SK-N-MC (cell line): Measurements from ENCODE around the gene DMGDH.

Source experiments
- DNase-seq: peaks from one replicate; pipeline ENCODE4 v3.0.0-alpha.2; 2011; ENCODE audit warnings: low read depth, low spot score
- H3K27ac ChIP-seq: fragments of 200-600 bp; sonication (generic); 2 replicates; pipeline ENCODE4 v1.5.1; 2016; ENCODE audit warnings: mixed run types
- H3K36me3 ChIP-seq: fragments of 200-600 bp; sonication (generic); 2 replicates; pipeline ENCODE4 v1.6.1; 2017; ENCODE audit warnings: antibody characterized with exemption, low read length, mixed read lengths; ENCODE audit not compliant: insufficient read depth
- H3K4me3 ChIP-seq: fragments of 200-600 bp; sonication (generic); 2 replicates; pipeline ENCODE4 v1.5.1; 2016
- H3K9ac ChIP-seq: fragments of 200-600 bp; sonication (generic); 2 replicates; pipeline ENCODE4 v1.8.0; 2017; ENCODE audit warnings: mixed run types, mixed read lengths; ENCODE audit not compliant: insufficient read length
- H3K9me3 ChIP-seq: fragments of 200-600 bp; sonication (generic); 2 replicates; pipeline ENCODE4 v1.6.1; 2017; ENCODE audit warnings: low read depth, mild to moderate bottlenecking, antibody characterized with exemption, low read length, moderate library complexity, mixed read lengths
- EZH2 ChIP-seq: fragments of 200-600 bp; sonication (generic); IDR thresholded peaks from one replicate; pipeline ENCODE4 v1.6.1; 2017; ENCODE audit warnings: antibody characterized with exemption
- FOXP2 ChIP-seq: optimal IDR thresholded peaks from 2 replicates; pipeline ENCODE3; 2011; ENCODE audit warnings: mild to moderate bottlenecking, moderate library complexity; ENCODE audit not compliant: insufficient read depth; ENCODE audit errors: extremely low read length, control extremely low read depth
- POLR2AphosphoS5 ChIP-seq: IDR thresholded peaks from 2 replicates; pipeline ENCODE4 v1.6.1; 2012; ENCODE audit warnings: mild to moderate bottlenecking, low read depth, low read length, borderline replicate concordance

The DMGDH gene

GRCh38 chr5:79076819-79077218 lies 7.3 kb upstream of the DMGDH start:
- Histone ChIP-seq H3K36me3 (no peaks in the 10 kb centered on the region), H3K27ac (no peak overlapping the region), H3K9me3 (no peaks in the 10 kb centered on the region), H3K4me3 (no peak overlapping the region), H3K9ac (no peak overlapping the region)
- DNase-seq, result no peak
- TF ChIP-seq FOXP2, result no peak
- no peak for TF ChIP-seq EZH2
- TF ChIP-seq POLR2AphosphoS5, result no peak

- TF ChIP-seq FOXP2 (no peak), POLR2AphosphoS5 (no peak), EZH2 (no peak)
- DNase-seq, result no peak
- Histone ChIP-seq H3K9me3 (no peaks in the 10 kb centered on the region), H3K27ac (no peak overlapping the region), H3K9ac (no peak overlapping the region), H3K36me3 (no peaks in the 10 kb centered on the region), H3K4me3 (no peak overlapping the region)
Measured at GRCh38 chr5:79075646-79076426, 6.4 kb upstream of the DMGDH start.

- Histone ChIP-seq H3K9ac (no peak overlapping the region), H3K36me3 (no peaks in the 10 kb centered on the region), H3K9me3 (no peaks in the 10 kb centered on the region), H3K27ac (no peak overlapping the region), H3K4me3 (no peak overlapping the region)
- no peak for DNase-seq
- TF ChIP-seq EZH2 (no peak), POLR2AphosphoS5 (no peak), FOXP2 (no peak)
Measured at GRCh38 chr5:79074641-79075040, 5.2 kb upstream of the DMGDH start.

GRCh38 chr5:79070350-79070667 lies 835 bp upstream of the DMGDH start:
- DNase-seq, result no peak
- Histone ChIP-seq H3K27ac (peak overlapping the region; percentile 74; the same call in 1 of the 2 replicates), H3K9me3 (no peaks in the 10 kb centered on the region), H3K36me3 (no peaks in the 10 kb centered on the region), H3K9ac (peak overlapping the region; percentile 41), H3K4me3 (no peak overlapping the region)
- TF ChIP-seq FOXP2 (no peak), POLR2AphosphoS5 (no peak), EZH2 (no peak)

- Histone ChIP-seq H3K9ac (no peak overlapping the region), H3K9me3 (no peaks in the 10 kb centered on the region), H3K36me3 (no peaks in the 10 kb centered on the region), H3K4me3 (no peak overlapping the region), H3K27ac (no peak overlapping the region)
- no peak for DNase-seq
- TF ChIP-seq POLR2AphosphoS5 (no peak), FOXP2 (no peak)
Measured at GRCh38 chr5:79062436-79062835, 7.0 kb downstream of the DMGDH start.

- Histone ChIP-seq H3K36me3 (no peaks in the 10 kb centered on the region), H3K9me3 (no peaks in the 10 kb centered on the region), H3K27ac (no peak overlapping the region), H3K4me3 (no peak overlapping the region), H3K9ac (no peak overlapping the region)
- no peak for DNase-seq
- TF ChIP-seq POLR2AphosphoS5, result no peak
- no peak for TF ChIP-seq EZH2
- TF ChIP-seq FOXP2, result no peak
Measured at GRCh38 chr5:79059674-79060073, 9.8 kb downstream of the DMGDH start.

GRCh38 chr5:79056847-79057246 lies 12.6 kb downstream of the DMGDH start:
- TF ChIP-seq POLR2AphosphoS5 (no peak), FOXP2 (no peak), EZH2 (no peak)
- no peak for DNase-seq
- H3K9me3 ChIP-seq, result no peaks in the 10 kb centered on the region
- H3K4me3 ChIP-seq, result no peak overlapping the region
- H3K9ac ChIP-seq, result no peak overlapping the region
- H3K27ac ChIP-seq, result no peak overlapping the region
- no peaks in the 10 kb centered on the region for H3K36me3 ChIP-seq

- DNase-seq, result no peak
- Histone ChIP-seq H3K9ac (no peak overlapping the region), H3K27ac (no peak overlapping the region), H3K4me3 (no peak overlapping the region), H3K36me3 (no peaks in the 10 kb centered on the region), H3K9me3 (no peaks in the 10 kb centered on the region)
- TF ChIP-seq FOXP2, result no peak
- TF ChIP-seq EZH2, result no peak
- TF ChIP-seq POLR2AphosphoS5, result no peak
Measured at GRCh38 chr5:79055017-79055416, 14.5 kb downstream of the DMGDH start.

GRCh38 chr5:79053321-79053720 lies 16.2 kb downstream of the DMGDH start:
- Histone ChIP-seq H3K4me3 (no peak overlapping the region), H3K9ac (no peak overlapping the region), H3K9me3 (no peaks in the 10 kb centered on the region), H3K36me3 (no peaks in the 10 kb centered on the region), H3K27ac (no peak overlapping the region)
- no peak for DNase-seq
- TF ChIP-seq EZH2, result no peak
- no peak for TF ChIP-seq FOXP2
- TF ChIP-seq POLR2AphosphoS5, result no peak
